GM21515 (cell line): ENCODE data around the gene RBMS2.

Experiments
- ATAC-seq: cut with Tn5 transposase; IDR thresholded peaks from one replicate; pipeline ENCODE4 v1.9.1; 2021; ENCODE audit not compliant: unreplicated experiment

RBMS2 gene

DNA sequence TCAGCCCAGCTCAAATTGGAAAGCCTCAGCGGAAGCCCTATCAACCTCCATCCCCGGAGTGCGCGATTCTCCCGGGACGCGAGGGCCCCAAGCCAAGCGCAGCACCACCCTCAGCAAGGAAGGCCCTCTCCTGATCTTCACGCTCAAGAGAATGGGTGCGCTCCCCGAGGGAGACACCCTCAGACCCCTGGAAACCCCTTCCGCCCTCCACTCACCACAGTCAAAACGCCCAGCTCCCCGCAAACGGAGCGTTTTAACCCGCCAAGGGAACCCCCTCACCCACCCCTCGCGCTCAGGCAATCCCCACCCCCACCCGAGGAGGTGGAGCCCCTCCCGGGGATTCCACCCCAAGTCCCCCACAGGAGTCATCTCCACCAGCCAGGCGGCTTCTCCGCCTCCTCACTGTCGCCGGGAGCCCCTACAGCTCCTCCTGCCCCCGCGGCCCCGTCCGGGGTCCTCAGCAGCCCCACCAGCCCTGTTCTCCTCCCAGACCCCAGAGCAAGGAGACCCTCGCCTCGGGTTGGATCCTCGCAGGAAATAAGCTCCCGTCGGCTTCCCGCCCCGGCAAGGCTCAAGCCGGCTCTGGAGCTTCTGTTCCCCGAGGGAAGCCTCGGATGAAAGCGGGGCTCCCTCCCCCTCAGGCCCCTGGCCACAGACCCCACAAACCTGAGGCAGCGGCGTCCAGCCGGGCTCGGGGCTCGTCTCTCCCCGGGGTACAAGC is 108.0 kb downstream of the RBMS2 start:
- ATAC-seq: no peak

DNA sequence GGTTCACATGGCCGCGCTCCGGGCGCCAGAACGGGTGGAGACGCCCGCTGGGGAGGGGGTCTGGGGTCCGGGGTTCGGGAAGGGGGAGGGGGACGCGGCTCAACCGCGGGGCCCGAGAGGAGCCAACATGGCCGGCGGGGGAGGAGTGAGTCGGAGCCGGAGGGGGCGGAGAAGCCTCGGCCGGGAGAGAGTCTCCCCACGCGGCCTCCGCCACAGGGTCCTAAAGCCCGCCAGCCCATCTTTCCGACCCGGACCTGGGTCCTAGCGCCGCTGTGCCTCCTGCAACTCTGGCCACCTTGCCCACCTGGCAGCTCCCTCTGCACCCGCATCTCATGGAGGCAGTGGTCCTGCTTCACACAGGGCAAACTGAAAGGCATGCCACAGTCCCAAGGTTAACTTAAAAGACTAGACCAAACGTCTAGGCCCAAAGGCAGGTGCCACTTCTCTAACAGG is 108.6 kb downstream of the RBMS2 start, which contains the start of gene BAZ2A:
Gene BAZ2A, minus strand, starts transcription at position 147 of the 453 bp plus-strand sequence. CDS start 12,796 bp downstream, outside the sequence.
- ATAC-seq: peak; percentile 49

DNA sequence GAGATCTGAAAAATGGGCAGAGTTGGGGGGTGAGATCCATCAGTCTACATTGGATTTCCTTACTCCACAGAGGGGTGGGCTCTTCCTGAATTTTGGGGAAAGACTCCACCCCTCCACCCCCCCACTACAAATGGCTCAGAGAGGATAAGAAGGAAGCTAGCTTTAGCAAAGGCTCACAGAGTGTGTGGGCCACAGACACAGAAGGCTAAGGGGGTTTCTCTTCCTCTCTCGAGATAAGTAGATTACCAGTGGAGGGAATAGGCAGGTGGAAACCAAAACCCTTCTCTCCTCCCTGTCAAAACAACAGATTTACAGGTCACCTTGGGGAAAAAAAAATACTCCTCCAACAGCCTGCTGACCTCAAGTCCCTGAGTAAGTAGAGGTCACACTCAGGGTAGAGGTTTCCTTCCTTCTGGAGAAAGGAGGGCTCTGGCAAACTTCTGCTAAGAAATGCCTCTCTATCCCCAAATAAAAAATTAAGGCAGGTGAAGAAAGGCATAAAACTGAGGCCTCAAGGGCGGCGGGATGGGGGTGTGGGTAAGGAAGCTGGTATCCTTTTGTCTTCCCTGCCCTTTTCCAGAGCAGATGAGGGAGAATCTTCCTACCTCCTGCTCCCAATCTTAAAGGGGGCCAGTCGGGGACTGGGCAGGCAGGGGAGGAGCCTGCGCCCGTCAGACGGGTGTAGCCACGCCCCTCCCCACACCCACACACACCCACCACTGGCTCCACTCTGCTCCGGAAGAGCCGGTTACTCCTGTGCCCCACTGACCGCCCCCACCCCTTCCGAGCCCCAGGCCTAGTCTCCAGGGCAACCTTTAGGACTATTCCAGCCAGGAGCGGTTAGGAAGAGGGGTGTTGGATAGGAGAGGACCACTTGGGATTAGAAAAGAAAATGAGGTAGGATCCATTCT is 110.4 kb downstream of the RBMS2 start:
- peak; percentile 20 for ATAC-seq

DNA sequence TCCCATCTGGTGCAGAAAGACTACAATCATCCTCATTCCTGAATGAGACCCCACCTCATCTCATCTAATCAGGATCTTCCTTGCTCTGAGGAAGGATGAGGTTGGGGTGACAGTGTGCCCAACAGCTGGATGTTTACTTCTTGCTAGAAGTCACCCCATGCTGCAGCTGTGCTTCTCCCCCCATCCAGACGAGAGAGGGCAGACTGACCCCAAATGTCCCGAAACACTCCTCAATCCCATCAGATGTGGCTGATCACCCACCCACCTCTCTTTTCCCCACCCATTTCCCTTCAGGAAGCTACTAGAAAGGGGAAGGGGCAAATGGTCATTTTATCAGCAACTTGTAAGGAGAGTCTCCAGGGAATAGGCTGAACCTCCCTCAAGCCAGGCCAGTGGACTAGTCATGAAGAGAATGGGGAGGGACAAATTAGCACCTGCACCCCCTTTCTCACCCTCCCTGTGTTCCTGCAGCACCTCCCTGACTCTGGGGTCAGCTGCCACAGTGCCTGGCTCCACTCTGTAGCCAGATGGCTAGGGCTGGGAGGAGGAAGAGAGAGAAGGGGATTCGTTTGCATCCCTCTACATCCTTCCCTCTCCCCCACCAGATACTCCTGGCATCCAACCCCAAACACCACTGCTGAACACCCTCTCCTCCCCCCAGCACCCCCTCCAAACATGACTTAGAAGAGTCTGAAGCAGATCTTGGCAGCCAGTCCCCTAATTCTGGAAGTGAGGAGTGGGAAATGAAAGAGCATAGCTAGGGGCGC is 111.3 kb downstream of the RBMS2 start:
- no peak for ATAC-seq

DNA sequence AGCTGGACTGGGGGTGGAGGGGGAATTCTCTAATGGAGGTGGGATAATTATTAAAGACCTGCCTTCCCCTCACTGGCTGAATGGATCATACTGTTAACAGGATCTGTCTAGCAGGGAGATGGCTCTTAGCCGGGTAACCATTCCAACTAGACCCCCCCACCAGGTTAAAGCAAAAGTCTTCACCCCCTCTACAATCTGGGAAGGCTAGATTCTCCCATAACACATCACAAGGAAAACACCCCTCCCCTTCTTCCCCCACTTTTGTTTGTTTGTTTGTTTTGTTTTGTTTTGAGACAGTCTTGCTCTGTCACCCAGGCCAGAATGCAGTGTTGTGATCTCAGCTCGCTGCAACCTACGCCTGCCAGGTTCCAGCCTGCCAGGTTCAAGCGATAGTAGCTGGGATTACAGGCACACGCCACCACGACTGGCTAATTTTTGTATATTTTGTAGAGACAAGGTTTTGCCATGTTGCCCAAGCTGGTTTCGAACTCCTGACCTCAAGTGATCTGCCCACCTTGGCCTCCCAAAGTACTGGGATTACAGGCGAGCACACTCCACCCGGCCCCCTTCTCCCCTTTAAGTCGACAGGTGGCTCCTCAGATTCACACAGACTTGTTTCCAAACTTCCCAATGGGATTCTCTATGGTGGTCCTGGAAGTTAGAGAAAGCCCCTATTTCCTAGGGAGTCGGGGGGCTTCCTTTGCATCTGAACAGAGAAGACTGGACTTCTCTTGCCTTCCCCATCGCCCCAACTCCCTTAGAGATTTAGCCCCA is 112.0 kb downstream of the RBMS2 start:
- ATAC-seq: no peak

- ATAC-seq: no peak
Measured at GRCh38 chr12:56634242-56634836, 112.7 kb downstream of the RBMS2 start.

DNA sequence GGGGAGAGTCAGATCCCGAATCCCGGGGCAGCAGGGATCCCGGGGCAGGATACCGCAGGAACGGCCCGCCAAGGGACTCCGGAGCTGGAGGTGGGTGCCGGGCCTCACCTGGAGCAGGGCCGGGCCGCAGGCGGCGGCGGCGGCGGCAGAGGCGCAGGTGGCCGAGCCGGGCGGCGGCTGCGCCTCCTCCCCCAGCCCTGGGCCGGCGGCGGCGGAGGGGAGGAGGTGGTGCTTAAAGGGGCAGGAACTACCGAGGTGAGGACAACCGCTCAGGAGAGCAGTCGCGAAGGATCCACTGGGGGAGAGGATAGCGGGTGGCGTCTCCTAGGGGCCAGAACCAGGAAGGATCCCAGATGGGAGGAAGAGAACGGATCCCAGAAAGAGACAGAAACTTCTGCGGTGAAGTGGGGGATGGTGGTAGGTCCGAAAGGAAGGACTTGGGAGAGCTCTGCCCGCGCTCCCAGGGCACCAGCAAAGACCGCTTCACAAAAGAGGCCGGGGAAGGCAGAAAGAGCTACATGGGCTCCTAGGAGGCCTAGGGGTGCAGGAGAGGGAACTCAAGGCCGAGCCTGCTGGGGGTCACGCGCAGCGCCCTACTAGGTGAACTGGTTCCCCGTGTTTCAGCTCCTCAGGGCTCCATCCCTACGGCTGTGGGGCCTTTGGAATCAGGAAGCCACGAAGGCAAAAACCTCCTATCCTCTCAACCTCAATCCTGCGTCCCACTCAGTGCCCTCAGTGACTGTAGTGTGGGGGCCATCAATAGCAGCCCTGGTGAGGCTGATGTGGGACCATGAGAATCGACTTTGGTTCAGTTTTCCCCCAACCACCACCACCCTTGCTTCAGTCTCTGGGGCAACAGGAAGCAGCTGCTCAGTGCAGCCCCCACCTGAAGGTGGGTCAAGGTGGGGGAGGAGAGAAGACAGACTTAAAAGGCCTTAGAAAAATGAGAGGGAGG is 113.5 kb downstream of the RBMS2 start:
- ATAC-seq: peak; percentile 24

DNA sequence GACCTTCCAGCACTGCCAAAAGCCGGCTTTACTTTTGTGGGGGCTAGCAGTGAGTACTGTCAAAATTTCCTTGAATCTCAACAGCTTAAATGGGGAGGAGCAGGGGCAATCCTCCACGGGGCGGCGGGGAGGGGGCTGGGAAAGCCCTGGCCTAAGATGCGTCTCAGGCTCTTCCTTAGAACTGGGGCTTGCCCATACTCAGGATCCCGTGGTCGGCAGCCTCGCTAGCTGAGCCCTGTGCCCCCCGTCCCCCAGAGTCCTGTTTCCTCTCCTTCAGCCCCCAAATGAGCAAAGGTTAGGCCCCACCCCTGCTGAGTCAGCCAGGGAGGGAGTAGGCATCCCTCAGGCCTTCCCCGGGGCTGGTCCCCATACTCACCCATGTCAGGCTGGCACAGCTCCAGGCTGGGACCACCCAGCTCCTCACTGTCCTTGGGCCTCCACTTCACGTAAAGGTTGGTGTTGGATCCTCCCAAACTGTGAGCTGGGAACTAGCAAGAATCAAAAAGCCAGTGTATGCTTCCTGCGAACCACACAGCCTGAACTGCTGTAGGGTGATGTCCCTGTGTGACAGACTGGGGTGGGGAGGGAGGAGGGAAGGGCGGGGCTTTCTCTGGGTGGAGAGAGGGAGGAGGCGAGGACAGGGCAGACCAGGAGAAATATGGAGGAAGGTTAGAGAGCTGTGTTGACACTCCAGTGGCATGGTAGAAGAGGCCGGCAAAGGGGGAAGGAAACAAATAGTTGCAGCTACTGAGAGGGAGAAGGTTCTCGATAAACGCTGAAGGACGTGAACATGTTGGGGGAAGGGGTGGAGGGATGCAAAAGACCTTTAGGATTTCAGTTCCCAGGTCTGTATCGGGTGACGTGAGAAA is 114.4 kb downstream of the RBMS2 start:
- ATAC-seq: peak; percentile 40

DNA sequence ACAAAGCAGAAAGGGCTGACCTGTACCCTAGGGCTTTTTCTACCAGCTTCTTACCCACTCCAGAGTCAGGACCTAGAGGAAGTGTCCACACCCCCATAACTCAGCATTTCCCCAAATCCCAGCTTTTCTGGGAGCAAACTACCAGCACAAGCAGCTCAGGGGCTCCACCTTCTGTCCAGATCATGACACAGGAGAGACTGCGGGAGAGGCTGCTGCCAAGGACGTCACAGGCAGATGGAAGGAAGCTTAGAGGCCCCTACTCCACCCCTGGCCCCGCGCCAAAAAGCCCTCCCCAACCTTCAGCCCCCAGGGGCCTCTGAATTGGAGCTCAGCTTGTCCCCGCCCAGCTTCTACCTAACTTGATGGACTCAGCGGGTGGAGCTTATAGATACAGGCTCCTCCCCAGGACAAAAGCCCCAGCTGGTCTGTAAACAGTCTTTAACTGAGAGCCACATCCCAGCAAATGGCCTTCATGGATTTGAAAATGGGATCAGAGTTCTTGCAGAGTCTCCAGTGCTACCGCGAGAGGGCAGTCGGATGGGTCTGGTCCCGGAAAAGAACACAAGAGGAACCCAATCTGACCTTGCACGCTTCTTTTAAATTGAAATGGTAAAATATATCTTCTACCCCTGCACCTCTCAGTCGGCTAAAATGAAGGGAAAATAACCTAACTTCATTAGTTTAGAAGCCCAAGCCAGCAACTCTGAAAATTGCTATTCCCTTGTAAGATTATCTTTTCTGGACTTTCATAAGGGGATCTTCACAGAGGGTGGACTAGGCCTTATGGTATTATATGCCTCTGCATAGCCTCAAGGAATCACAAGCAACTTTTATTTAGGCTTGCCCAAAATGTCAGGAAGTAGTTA is 115.3 kb downstream of the RBMS2 start:
- ATAC-seq: peak; percentile 50

- no peak for ATAC-seq
Measured at GRCh38 chr12:56637621-56638020, 116.0 kb downstream of the RBMS2 start.

GRCh38 chr12:56641219-56641618 is 119.6 kb downstream of the RBMS2 start:
- ATAC-seq: no peak

DNA sequence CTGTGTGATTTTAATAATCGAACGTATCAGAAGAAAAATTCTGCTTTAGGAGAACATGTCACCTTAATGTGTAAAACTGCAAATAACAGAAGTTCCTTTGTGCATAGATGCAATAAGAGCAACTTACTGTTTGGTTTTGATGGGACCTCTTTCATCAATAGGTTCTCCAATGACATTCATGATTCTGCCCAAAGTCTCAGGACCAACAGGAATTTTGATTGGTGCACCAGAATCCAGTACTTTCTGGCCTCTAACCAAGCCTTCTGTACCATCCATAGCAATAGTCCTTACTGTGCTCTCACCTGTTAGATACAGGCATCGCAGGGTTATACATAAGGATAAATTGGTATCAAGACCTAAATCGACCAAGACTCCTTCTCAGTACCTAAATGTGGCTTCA is 123.0 kb downstream of the RBMS2 start:
- ATAC-seq: no peak

GRCh38 chr12:56645201-56645716 is 123.6 kb downstream of the RBMS2 start:
- no peak for ATAC-seq
